Astrocyte (in vitro differentiated cells and primary cell): Measurements from ENCODE around the gene SPRED2. TPM values are rescaled to one million over a fixed set of nuclear protein-coding genes. Genes with fewer than 3 reads are reported as not detected.

Experiments
- DNase-seq: peaks from one replicate; pipeline ENCODE4 v3.0.0-alpha.2; 2010; ENCODE audit warnings: low read depth
- FAIRE-seq: peaks from 2 replicates; lab custom pipeline; 2011; peaks lifted over from hg19 to GRCh38; lab: Jason Lieb, UNC
- H2AFZ ChIP-seq: 2 replicates; pipeline ENCODE4 v1.6.0; 2012; ENCODE audit warnings: low read depth, low read length, inconsistent platforms
- H3K27ac ChIP-seq: 2 replicates; pipeline ENCODE4 v1.5.1; 2011; ENCODE audit warnings: low read depth, low read length, inconsistent platforms
- H3K27me3 ChIP-seq: 2 replicates; pipeline ENCODE4 v1.6.0; 2011; ENCODE audit warnings: low read length, inconsistent platforms; ENCODE audit not compliant: insufficient read depth
- H3K36me3 ChIP-seq: 2 replicates; pipeline ENCODE4 v1.5.1; 2011; ENCODE audit warnings: low read length, inconsistent platforms; ENCODE audit not compliant: insufficient read depth
- H3K4me1 ChIP-seq: 2 replicates; pipeline ENCODE4 v1.5.1; 2011; ENCODE audit warnings: low read length, inconsistent platforms; ENCODE audit not compliant: insufficient read depth
- H3K4me2 ChIP-seq: 2 replicates; pipeline ENCODE4 v1.6.0; 2012; ENCODE audit warnings: low read length, inconsistent platforms
- H3K4me3 ChIP-seq: 2 replicates; pipeline ENCODE4 v1.5.1; 2011; ENCODE audit warnings: low read depth, mild to moderate bottlenecking, low read length, inconsistent platforms; ENCODE audit not compliant: insufficient read depth
- H3K79me2 ChIP-seq: 2 replicates; pipeline ENCODE4 v1.6.0; 2012; ENCODE audit warnings: mild to moderate bottlenecking, low read length, inconsistent platforms; ENCODE audit not compliant: insufficient read depth
- H3K9ac ChIP-seq: 2 replicates; pipeline ENCODE4 v1.6.0; 2012; ENCODE audit warnings: mild to moderate bottlenecking, low read length, inconsistent platforms
- H3K9me3 ChIP-seq: 2 replicates; pipeline ENCODE4 v1.5.1; 2012; ENCODE audit warnings: low read depth, mild to moderate bottlenecking, low read length, inconsistent platforms; ENCODE audit not compliant: insufficient read depth
- H4K20me1 ChIP-seq: 2 replicates; pipeline ENCODE4 v1.6.0; 2012; ENCODE audit warnings: low read length, inconsistent platforms; ENCODE audit not compliant: insufficient read depth
- H3K27ac Mint-ChIP-seq: one replicate; pipeline ENCODE4 v1.8.0; 2021; ENCODE audit warnings: mild to moderate bottlenecking, mixed read lengths; ENCODE audit not compliant: unreplicated experiment
- H3K27me3 Mint-ChIP-seq: one replicate; pipeline ENCODE4 v1.8.0; 2021; ENCODE audit warnings: low read depth, mixed read lengths; ENCODE audit not compliant: unreplicated experiment
- H3K36me3 Mint-ChIP-seq: one replicate; pipeline ENCODE4 v1.8.0; 2021; ENCODE audit warnings: low read depth, mixed read lengths; ENCODE audit not compliant: unreplicated experiment
- H3K4me1 Mint-ChIP-seq: one replicate; pipeline ENCODE4 v1.8.0; 2021; ENCODE audit warnings: low read depth, mixed read lengths; ENCODE audit not compliant: unreplicated experiment
- H3K4me3 Mint-ChIP-seq: one replicate; pipeline ENCODE4 v1.8.0; 2021; ENCODE audit warnings: mild to moderate bottlenecking, moderate library complexity, mixed read lengths; ENCODE audit not compliant: unreplicated experiment
- H3K9me3 Mint-ChIP-seq: one replicate; pipeline ENCODE4 v1.8.0; 2021; ENCODE audit warnings: mild to moderate bottlenecking, mixed read lengths; ENCODE audit not compliant: unreplicated experiment
- CTCF ChIP-seq: IDR thresholded peaks from 2 replicates; pipeline ENCODE4 v1.5.1; 2011; ENCODE audit warnings: low read depth, mild to moderate bottlenecking, inconsistent platforms, low read length, moderate library complexity; ENCODE audit not compliant: insufficient read depth
- EZH2 ChIP-seq: IDR thresholded peaks from 2 replicates; pipeline ENCODE4 v1.6.1; 2012; ENCODE audit warnings: mild to moderate bottlenecking, low read length, inconsistent platforms; ENCODE audit not compliant: insufficient read depth
- total RNA-seq: library from RNA; stranded (reverse); gene quantifications from 2 replicates; pipeline ENCODE4 v1.2.1, GENCODE V29; 2021

The SPRED2 gene
- total RNA-seq, 1 donor from 2014 or later = 47.3 TPM

- H3K4me1 Mint-ChIP-seq = peaks cover 54% of the 10 kb centered on the region
- Histone ChIP-seq H2AFZ (no peak overlapping the region), H3K4me1 (peaks cover 32% of the 10 kb centered on the region), H3K9ac (peak overlapping the region; percentile 58), H3K27ac (peak overlapping the region; percentile 82), H3K9me3 (no peaks in the 10 kb centered on the region), H4K20me1 (peaks cover 11% of the 10 kb centered on the region), H3K4me3 (no peak overlapping the region), H3K79me2 (peaks cover 33% of the 10 kb centered on the region), H3K36me3 (peaks cover 30% of the 10 kb centered on the region), H3K4me2 (peak overlapping the region; percentile 44), H3K27me3 (no peaks in the 10 kb centered on the region)
- peaks cover 48% of the 10 kb centered on the region for H3K36me3 Mint-ChIP-seq
- peak overlapping the region; percentile 40 for H3K4me3 Mint-ChIP-seq
- H3K27ac Mint-ChIP-seq = peak overlapping the region; percentile 59
- DNase-seq (peak; percentile 94), FAIRE-seq (no peak)
- H3K27me3 Mint-ChIP-seq = no peaks in the 10 kb centered on the region
- TF ChIP-seq CTCF (no peak), EZH2 (no peak)
- H3K9me3 Mint-ChIP-seq = peaks cover 2% of the 10 kb centered on the region
Observed at GRCh38 chr2:65316072-65316471, 116.3 kb downstream of the SPRED2 start.

- no peaks in the 10 kb centered on the region for H3K9me3 ChIP-seq
- no peak overlapping the region for H3K4me3 Mint-ChIP-seq
- no peak overlapping the region for H3K27ac ChIP-seq
- H3K36me3 ChIP-seq = peaks cover 30% of the 10 kb centered on the region
- TF ChIP-seq CTCF = no peak
- no peak for TF ChIP-seq EZH2
- H3K36me3 Mint-ChIP-seq = peaks cover 46% of the 10 kb centered on the region
- no peak overlapping the region for H3K4me2 ChIP-seq
- peak; percentile 32 for DNase-seq
- peaks cover 11% of the 10 kb centered on the region for H4K20me1 ChIP-seq
- no peak overlapping the region for H3K9ac ChIP-seq
- no peaks in the 10 kb centered on the region for H3K27me3 ChIP-seq
- peaks cover 2% of the 10 kb centered on the region for H3K9me3 Mint-ChIP-seq
- H3K79me2 ChIP-seq = peaks cover 33% of the 10 kb centered on the region
- FAIRE-seq = no peak
- no peak overlapping the region for H3K4me3 ChIP-seq
- no peak overlapping the region for H2AFZ ChIP-seq
- peaks cover 23% of the 10 kb centered on the region for H3K4me1 ChIP-seq
- H3K27me3 Mint-ChIP-seq = no peaks in the 10 kb centered on the region
- H3K4me1 Mint-ChIP-seq = peaks cover 44% of the 10 kb centered on the region
- no peak overlapping the region for H3K27ac Mint-ChIP-seq
Observed at GRCh38 chr2:65314801-65315441, 117.5 kb downstream of the SPRED2 start.

- Mint-ChIP-seq H3K36me3 (peaks cover 52% of the 10 kb centered on the region), H3K9me3 (peaks cover 2% of the 10 kb centered on the region), H3K27me3 (no peaks in the 10 kb centered on the region), H3K4me3 (no peak overlapping the region), H3K27ac (no peak overlapping the region), H3K4me1 (peaks cover 37% of the 10 kb centered on the region)
- no peak overlapping the region for H3K4me3 ChIP-seq
- TF ChIP-seq CTCF (no peak), EZH2 (no peak)
- H3K4me1 ChIP-seq = peaks cover 14% of the 10 kb centered on the region
- FAIRE-seq = no peak
- H3K79me2 ChIP-seq = peaks cover 25% of the 10 kb centered on the region
- H3K4me2 ChIP-seq = no peak overlapping the region
- H3K9ac ChIP-seq = no peak overlapping the region
- H3K27me3 ChIP-seq = no peaks in the 10 kb centered on the region
- H3K27ac ChIP-seq = no peak overlapping the region
- H4K20me1 ChIP-seq = peaks cover 8% of the 10 kb centered on the region
- H2AFZ ChIP-seq = no peak overlapping the region
- no peaks in the 10 kb centered on the region for H3K9me3 ChIP-seq
- peaks cover 30% of the 10 kb centered on the region for H3K36me3 ChIP-seq
- DNase-seq = no peak
Observed at GRCh38 chr2:65313954-65314256, 118.5 kb downstream of the SPRED2 start.
